GM12801 (cell line): Measurements from ENCODE around the gene DUSP10.

Experiments used
- TF ChIP-seq, protein P1 (sequence below): IDR thresholded peaks from one replicate; pipeline ENCODE4 v1.5.1; 2011; ENCODE audit warnings: control low read depth; ENCODE audit not compliant: insufficient read length; ENCODE audit errors: extremely low read depth

The DUSP10 gene

DNA sequence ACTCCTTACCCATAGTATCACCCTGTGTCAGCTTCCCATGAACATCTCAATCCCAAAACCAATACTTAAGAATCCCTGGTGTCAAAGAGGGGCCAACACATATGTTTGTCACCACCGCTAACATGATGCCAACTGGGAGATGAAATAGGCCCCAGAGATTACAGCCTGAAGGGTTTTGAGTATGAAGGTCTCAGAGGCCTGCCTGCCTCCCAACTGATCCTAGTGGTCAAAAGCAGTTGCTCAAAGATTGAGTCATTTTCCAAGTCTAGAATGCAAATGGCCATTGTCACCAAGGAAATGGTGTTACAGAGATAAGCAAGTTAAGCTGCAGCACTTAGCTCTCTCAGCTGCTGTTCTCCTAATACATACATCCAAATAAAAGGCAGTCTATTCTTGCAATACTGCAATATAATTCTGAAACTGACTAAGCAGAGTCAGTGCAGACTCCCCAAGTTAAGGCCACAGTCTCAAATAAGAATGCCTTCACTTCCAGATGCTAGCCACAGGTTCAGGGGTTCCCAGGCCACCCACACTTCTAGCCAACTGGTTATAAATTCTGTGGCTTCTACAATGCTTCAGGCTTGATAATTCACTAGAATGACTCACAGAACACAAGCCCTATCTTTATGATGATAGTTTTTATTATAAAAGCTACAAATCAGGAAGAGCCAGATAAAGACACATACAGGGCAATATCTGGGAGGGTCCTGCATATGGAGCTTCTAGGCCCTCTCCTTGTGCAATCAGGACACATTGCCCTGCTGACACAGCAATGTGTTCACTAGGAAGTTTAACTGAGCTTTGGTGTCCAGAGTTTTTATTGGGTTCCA, 18.7 kb downstream of the DUSP10 start:
- TF ChIP-seq, protein P1, sequence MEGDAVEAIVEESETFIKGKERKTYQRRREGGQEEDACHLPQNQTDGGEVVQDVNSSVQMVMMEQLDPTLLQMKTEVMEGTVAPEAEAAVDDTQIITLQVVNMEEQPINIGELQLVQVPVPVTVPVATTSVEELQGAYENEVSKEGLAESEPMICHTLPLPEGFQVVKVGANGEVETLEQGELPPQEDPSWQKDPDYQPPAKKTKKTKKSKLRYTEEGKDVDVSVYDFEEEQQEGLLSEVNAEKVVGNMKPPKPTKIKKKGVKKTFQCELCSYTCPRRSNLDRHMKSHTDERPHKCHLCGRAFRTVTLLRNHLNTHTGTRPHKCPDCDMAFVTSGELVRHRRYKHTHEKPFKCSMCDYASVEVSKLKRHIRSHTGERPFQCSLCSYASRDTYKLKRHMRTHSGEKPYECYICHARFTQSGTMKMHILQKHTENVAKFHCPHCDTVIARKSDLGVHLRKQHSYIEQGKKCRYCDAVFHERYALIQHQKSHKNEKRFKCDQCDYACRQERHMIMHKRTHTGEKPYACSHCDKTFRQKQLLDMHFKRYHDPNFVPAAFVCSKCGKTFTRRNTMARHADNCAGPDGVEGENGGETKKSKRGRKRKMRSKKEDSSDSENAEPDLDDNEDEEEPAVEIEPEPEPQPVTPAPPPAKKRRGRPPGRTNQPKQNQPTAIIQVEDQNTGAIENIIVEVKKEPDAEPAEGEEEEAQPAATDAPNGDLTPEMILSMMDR, result no peak

GRCh38 chr1:221722254-221723017, 19.5 kb downstream of the DUSP10 start:
- TF ChIP-seq, protein P1, result no peak

- TF ChIP-seq, protein P1, result no peak
Measured at GRCh38 chr1:221720545-221720944, 21.3 kb downstream of the DUSP10 start.

DNA sequence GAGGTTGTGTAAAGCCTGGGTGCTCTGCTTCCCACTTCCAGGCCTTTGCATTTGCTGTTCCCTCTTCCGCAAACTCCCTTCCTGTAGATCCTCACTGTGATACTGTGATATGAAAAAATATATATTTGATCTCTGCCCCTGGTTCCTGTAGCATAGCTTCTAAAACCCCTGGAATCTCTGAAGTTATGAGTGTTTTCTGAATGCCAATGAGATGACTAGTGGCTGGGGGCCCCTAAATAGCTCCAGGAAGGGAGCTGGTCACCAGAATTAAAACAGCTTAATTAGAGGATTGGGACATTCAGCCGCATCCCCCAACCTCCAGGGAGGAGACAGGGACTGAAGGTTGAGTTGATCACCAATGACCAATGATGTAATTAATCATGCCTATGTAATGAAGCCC, 21.9 kb downstream of the DUSP10 start:
- TF ChIP-seq, protein P1, result no peak

DNA sequence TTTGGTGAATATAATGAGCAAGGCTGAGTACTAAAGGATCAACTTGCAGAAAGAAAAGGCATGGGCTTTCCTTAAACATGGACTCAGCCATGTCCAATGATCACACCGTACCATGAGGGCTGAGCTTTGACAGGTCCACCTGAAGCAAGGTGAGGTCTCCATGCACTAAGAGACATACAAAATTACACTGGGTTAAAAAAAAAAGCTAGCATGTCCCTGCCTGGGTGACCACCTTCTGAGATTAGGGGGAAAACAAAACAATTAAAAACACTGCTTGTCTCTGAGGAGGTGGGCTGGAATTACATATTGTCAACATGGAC, 22.7 kb downstream of the DUSP10 start:
- TF ChIP-seq, protein P1, result no peak

DNA sequence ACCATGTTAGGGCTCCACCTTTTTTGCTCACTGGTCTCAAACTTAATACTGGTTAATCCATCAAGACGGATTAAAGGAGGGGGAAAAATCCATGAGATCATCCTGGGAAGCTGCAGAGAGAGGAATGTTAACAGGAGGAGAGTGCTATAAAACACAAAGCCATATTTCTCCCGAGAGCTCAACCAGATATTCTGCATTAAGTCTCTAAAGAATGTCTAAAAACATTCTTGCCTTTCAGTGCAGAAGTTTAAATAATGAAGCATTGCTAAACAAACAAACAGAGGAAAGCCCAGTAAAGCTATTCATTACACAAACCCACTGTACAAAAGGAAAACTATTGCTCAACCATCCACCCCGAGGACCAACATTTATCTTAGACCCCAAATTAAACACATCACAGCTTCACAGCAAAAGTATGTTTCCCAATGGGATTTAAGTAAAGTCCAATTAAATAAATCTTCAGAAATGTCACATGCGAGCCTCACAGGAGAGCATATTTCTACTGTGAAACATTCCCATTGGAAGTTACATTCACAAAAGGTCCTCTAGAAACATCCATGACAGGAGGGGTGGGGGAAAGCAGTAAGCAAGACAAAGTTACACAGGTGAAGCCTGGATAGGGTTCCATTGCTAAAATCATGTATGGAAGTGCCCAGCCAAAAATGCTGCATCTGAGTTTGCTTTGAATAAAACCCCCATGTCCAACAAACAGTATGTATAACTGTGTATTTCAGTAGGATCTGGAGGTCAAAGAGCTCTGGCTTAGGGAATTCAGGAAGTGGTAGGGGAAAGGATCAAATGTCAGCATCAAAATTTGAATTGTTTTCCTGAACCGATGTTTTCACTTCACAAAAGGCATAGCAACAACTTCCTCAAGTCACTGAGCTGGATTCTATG, 23.3 kb downstream of the DUSP10 start:
- TF ChIP-seq, protein P1, result no peak

DNA sequence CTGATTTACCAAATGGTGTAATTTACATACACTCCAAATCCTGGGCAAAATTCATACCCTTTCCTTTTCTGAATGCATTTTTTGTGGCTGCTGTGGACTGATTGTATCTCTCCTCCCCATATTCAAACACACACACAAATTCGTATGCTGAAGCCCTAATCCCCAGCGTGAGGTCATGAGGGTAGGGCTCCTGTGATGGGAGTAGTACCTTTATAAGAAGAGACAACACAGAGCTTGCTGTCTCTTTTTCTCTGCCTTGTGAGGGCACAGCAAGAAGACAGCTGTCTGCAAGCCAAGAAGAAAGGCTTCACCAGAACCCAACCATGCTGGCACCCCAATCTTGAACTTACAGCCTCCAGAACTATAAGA, 24.4 kb downstream of the DUSP10 start:
- TF ChIP-seq, protein P1, result no peak
